Smooth muscle cell (in vitro differentiated cells): ENCODE measurements around the gene UST. TPM values are rescaled to one million over a fixed set of nuclear protein-coding genes. Genes with fewer than 3 reads are reported as not detected.

Experiments
- DNase-seq: peaks from one replicate; lab custom pipeline; 2025; ENCODE audit not compliant: unreplicated experiment; lab: John Stamatoyannopoulos, UW
- H2AFZ ChIP-seq: fragments of 200-600 bp; sonication (generic); 2 replicates; pipeline ENCODE4 v1.6.0; 2016; ENCODE audit warnings: antibody characterized with exemption, low read depth, mild to moderate bottlenecking
- H3F3A ChIP-seq: fragments of 200-600 bp; sonication (generic); 2 replicates; pipeline ENCODE4 v1.6.0; 2017; ENCODE audit warnings: antibody characterized with exemption, low read depth
- H3K27ac ChIP-seq: fragments of 200-600 bp; sonication (generic); 2 replicates; pipeline ENCODE4 v1.5.1; 2016; ENCODE audit warnings: low read depth, mild to moderate bottlenecking
- H3K27me3 ChIP-seq: fragments of 200-600 bp; sonication (generic); 2 replicates; pipeline ENCODE4 v1.6.1; 2016; ENCODE audit warnings: low read depth, mild to moderate bottlenecking
- H3K36me3 ChIP-seq: fragments of 200-600 bp; sonication (generic); 2 replicates; pipeline ENCODE4 v1.5.1; 2016; ENCODE audit warnings: low read depth
- H3K4me1 ChIP-seq: fragments of 200-600 bp; sonication (generic); 2 replicates; pipeline ENCODE4 v1.5.1; 2016; ENCODE audit warnings: low read depth
- H3K4me2 ChIP-seq: fragments of 200-600 bp; sonication (generic); 2 replicates; pipeline ENCODE4 v1.6.0; 2016; ENCODE audit warnings: mild to moderate bottlenecking
- H3K4me3 ChIP-seq: fragments of 200-600 bp; sonication (generic); 2 replicates; pipeline ENCODE4 v1.5.1; 2016; ENCODE audit warnings: mild to moderate bottlenecking
- H3K79me2 ChIP-seq: fragments of 200-600 bp; sonication (generic); 2 replicates; pipeline ENCODE4 v1.6.0; 2016; ENCODE audit warnings: low read depth, mild to moderate bottlenecking
- H3K9ac ChIP-seq: fragments of 200-600 bp; sonication (generic); 2 replicates; pipeline ENCODE4 v1.6.0; 2016; ENCODE audit warnings: low read depth
- H3K9me3 ChIP-seq: fragments of 200-600 bp; sonication (generic); replicated peaks from 2 replicates; pipeline ENCODE4 v1.5.1; 2016; ENCODE audit warnings: low read depth
- H4K20me1 ChIP-seq: fragments of 200-600 bp; sonication (generic); 2 replicates; pipeline ENCODE4 v1.6.0; 2016; ENCODE audit warnings: low read depth
- WGBS: methylation state at CpG from one replicate; pipeline ENCODE4 v1.1.7; 2016; ENCODE audit warnings: low lambda C conversion rate; 5-methylcytosine and 5-hydroxymethylcytosine counted together
- polyA plus RNA-seq: library from polyadenylated mRNA; unstranded; fragments of >200 nt; fragmentation: Nextera tagmentation; extraction: Ambion mirVana; gene quantifications from 2 replicates; pipeline ENCODE4 v1.2.1, GENCODE V29; 2016
- total RNA-seq: library from RNA; depleted of rRNA; stranded (reverse); fragments of >200 nt; gene quantifications from 2 replicates; pipeline ENCODE4 v1.2.3, GENCODE V29; 2014
- TF ChIP-seq, protein P1 (sequence below): fragments of 200-600 bp; sonication (generic); IDR thresholded peaks from 2 replicates; pipeline ENCODE4 v1.5.1; 2017; ENCODE audit warnings: borderline replicate concordance, mild to moderate bottlenecking, antibody characterized with exemption; ENCODE audit not compliant: insufficient read depth, poor library complexity, severe bottlenecking

The UST gene
- total and polyA plus RNA-seq, 2 experiments from 2014 or later, result 16.1 to 19.5 TPM

DNA sequence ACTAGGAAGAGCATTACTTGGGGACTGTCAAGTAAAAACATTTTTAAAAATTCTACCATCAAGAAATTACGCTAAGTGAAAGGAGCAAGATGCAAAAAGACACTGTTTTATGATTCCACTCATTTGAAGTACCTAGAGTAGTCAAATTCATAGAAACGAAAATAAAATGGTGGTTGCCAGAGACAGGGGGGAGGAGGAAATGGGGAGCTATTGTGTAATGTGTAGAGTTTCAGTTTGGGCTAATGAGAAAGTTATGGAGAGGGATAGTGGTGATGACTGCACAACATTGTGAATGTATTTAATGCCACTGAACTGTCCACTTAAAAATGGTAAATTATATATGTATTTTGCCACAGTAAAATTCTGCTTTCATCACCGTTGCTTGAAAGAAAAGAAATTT lies 83.8 kb downstream of the UST start:
- Histone ChIP-seq H3K9me3 (no peaks in the 10 kb centered on the region), H4K20me1 (peaks cover 10% of the 10 kb centered on the region), H3K4me3 (no peak overlapping the region), H3K79me2 (peaks cover 82% of the 10 kb centered on the region), H3K9ac (no peak overlapping the region), H3K27me3 (no peaks in the 10 kb centered on the region), H3K4me2 (no peak overlapping the region), H3F3A (no peaks in the 10 kb centered on the region), H3K27ac (no peak overlapping the region), H3K36me3 (no peaks in the 10 kb centered on the region), H3K4me1 (no peaks in the 10 kb centered on the region), H2AFZ (no peak overlapping the region)
- no peak for DNase-seq
- TF ChIP-seq, protein P1, sequence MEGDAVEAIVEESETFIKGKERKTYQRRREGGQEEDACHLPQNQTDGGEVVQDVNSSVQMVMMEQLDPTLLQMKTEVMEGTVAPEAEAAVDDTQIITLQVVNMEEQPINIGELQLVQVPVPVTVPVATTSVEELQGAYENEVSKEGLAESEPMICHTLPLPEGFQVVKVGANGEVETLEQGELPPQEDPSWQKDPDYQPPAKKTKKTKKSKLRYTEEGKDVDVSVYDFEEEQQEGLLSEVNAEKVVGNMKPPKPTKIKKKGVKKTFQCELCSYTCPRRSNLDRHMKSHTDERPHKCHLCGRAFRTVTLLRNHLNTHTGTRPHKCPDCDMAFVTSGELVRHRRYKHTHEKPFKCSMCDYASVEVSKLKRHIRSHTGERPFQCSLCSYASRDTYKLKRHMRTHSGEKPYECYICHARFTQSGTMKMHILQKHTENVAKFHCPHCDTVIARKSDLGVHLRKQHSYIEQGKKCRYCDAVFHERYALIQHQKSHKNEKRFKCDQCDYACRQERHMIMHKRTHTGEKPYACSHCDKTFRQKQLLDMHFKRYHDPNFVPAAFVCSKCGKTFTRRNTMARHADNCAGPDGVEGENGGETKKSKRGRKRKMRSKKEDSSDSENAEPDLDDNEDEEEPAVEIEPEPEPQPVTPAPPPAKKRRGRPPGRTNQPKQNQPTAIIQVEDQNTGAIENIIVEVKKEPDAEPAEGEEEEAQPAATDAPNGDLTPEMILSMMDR, result no peak
- 97% methylated on average over 3 of the region's 3 CpGs for WGBS

DNA sequence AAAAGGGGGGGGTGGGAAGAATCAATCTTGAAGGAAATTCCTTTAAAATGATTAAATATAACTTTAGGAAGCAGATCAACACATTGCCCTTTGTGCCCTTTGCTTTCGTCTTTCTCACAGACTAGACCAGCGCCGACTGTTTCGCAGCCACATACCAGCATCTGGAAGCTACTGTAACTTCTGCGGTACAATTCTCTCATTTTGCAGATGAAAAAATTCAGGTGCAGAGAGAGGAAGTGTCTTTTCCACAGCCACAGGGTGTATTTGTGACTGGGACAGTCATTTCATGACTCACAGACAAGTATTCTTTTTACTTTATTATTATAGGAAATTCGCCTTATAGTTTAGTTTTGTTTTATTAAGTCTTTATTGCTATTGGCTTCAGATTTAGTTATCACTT lies 84.2 kb downstream of the UST start:
- no peak for DNase-seq
- Histone ChIP-seq H2AFZ (no peak overlapping the region), H3K27me3 (no peaks in the 10 kb centered on the region), H3K36me3 (no peaks in the 10 kb centered on the region), H3K9me3 (no peaks in the 10 kb centered on the region), H3K9ac (no peak overlapping the region), H3F3A (no peaks in the 10 kb centered on the region), H3K4me1 (no peaks in the 10 kb centered on the region), H3K4me2 (no peak overlapping the region), H3K4me3 (no peak overlapping the region), H4K20me1 (peaks cover 10% of the 10 kb centered on the region), H3K27ac (no peak overlapping the region), H3K79me2 (peaks cover 82% of the 10 kb centered on the region)
- WGBS, result 93% methylated on average over 6 of the region's 6 CpGs
- TF ChIP-seq, protein P1, result no peak

DNA sequence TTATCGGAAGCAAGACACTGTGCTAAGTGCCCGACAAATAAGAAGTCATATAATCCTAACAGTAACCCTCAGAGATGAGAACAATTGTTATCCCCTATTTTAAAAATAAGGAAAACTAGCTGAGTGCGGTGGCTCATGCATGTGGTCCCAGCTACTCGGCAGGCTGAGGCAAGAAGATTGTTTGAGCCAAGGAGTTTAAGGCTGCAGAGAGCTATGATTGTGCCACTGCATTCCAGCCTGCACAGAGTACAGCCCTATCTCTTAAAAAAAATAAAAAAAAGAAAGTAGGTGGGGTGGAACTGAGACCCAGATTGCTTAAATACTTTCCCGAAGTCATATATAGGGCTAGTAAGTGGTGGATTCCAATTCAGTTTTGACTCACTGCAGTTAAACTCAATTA lies 84.7 kb downstream of the UST start:
- Histone ChIP-seq H3K36me3 (no peaks in the 10 kb centered on the region), H3K79me2 (peaks cover 81% of the 10 kb centered on the region), H3K9me3 (no peaks in the 10 kb centered on the region), H2AFZ (no peak overlapping the region), H3K4me2 (no peak overlapping the region), H3K4me3 (no peak overlapping the region), H3K4me1 (no peaks in the 10 kb centered on the region), H3K27ac (no peak overlapping the region), H3K9ac (no peak overlapping the region), H4K20me1 (peaks cover 11% of the 10 kb centered on the region), H3K27me3 (no peaks in the 10 kb centered on the region), H3F3A (no peaks in the 10 kb centered on the region)
- DNase-seq, result no peak
- TF ChIP-seq, protein P1, result no peak
- 80% methylated on average over 5 of the region's 5 CpGs for WGBS

DNA sequence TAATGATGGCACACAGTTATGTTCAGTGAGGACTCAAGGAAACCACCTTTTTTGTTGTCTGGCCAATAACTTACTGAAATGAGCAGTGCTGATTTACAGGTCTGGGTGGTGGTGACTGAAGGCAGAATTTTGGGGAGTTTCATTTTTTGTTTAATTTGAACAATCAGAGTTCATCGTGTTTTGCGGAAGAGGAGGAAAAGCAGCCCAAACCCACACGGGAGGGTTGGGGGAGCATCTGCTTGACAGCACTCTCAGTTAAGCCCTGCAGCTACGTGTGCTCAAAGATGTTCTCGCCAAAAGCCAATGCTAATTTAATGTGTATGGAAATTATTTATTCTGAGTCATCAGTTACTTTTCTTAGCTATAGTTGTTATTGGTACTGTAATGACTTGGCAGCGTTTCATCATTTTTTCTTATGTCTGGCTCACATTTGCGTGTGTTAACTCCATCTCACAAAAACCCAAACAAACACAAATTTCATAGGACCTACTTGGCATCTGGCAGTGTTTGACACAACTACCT lies 89.2 kb downstream of the UST start:
- Histone ChIP-seq H3K36me3 (no peaks in the 10 kb centered on the region), H3K27ac (no peak overlapping the region), H3K79me2 (peaks cover 83% of the 10 kb centered on the region), H3F3A (no peaks in the 10 kb centered on the region), H3K27me3 (no peaks in the 10 kb centered on the region), H4K20me1 (peaks cover 10% of the 10 kb centered on the region), H2AFZ (no peak overlapping the region), H3K9ac (no peak overlapping the region), H3K4me2 (no peak overlapping the region), H3K4me3 (no peak overlapping the region), H3K9me3 (no peaks in the 10 kb centered on the region), H3K4me1 (no peaks in the 10 kb centered on the region)
- WGBS, result 82% methylated on average over 7 of the region's 7 CpGs
- DNase-seq, result no peak
- TF ChIP-seq, protein P1, result no peak
